HG03280 (cell line): ENCODE measurements around the gene NTM.

ENCODE experiments used
- ATAC-seq: cut with Tn5 transposase; IDR thresholded peaks from one replicate; pipeline ENCODE4 v1.9.1; 2021; ENCODE audit warnings: mild to moderate bottlenecking, moderate library complexity; ENCODE audit not compliant: unreplicated experiment

NTM gene

GRCh38 chr11:131976021-131976420 lies 605.6 kb downstream of the NTM start:
- ATAC-seq, result no peak

- ATAC-seq, result no peak
Observed at GRCh38 chr11:131977231-131977630, 606.8 kb downstream of the NTM start.

GRCh38 chr11:131977854-131978253 lies 607.4 kb downstream of the NTM start:
- no peak for ATAC-seq

GRCh38 chr11:131978351-131978750 lies 607.9 kb downstream of the NTM start:
- no peak for ATAC-seq

- ATAC-seq, result no peak
Observed at GRCh38 chr11:131979364-131979763, 608.9 kb downstream of the NTM start.

GRCh38 chr11:131980199-131980598 lies 609.8 kb downstream of the NTM start:
- ATAC-seq, result no peak

- no peak for ATAC-seq
Observed at GRCh38 chr11:131980888-131981668, 610.7 kb downstream of the NTM start.

- ATAC-seq, result no peak
Observed at GRCh38 chr11:131982154-131982553, 611.7 kb downstream of the NTM start.

- ATAC-seq, result no peak
Observed at GRCh38 chr11:131985846-131986301, 615.5 kb downstream of the NTM start.

GRCh38 chr11:131987703-131988102 lies 617.3 kb downstream of the NTM start:
- ATAC-seq, result no peak

GRCh38 chr11:131991606-131992005 lies 621.2 kb downstream of the NTM start:
- ATAC-seq, result no peak

- ATAC-seq, result no peak
Observed at GRCh38 chr11:131993246-131993645, 622.8 kb downstream of the NTM start.

GRCh38 chr11:131998020-131998419 lies 627.6 kb downstream of the NTM start:
- ATAC-seq, result no peak

- no peak for ATAC-seq
Observed at GRCh38 chr11:131999084-131999483, 628.7 kb downstream of the NTM start.

GRCh38 chr11:131999955-132000354 lies 629.5 kb downstream of the NTM start:
- no peak for ATAC-seq

GRCh38 chr11:132005887-132006286 lies 635.5 kb downstream of the NTM start:
- no peak for ATAC-seq

- ATAC-seq, result no peak
Observed at GRCh38 chr11:132006884-132007580, 636.6 kb downstream of the NTM start.

GRCh38 chr11:132008226-132008625 lies 637.8 kb downstream of the NTM start:
- no peak for ATAC-seq

- no peak for ATAC-seq
Observed at GRCh38 chr11:132008872-132009271, 638.5 kb downstream of the NTM start.

GRCh38 chr11:132020001-132020400 lies 649.6 kb downstream of the NTM start:
- no peak for ATAC-seq

GRCh38 chr11:132022285-132022684 lies 651.9 kb downstream of the NTM start:
- ATAC-seq, result no peak

GRCh38 chr11:132022733-132023478 lies 652.5 kb downstream of the NTM start:
- ATAC-seq, result no peak
